GM12878 (cell line): ENCODE results near the gene KRTAP2-4. TPM values are rescaled to one million over a fixed set of nuclear protein-coding genes. Genes with fewer than 3 reads are reported as not detected.
"Not testable (repeated sequence)": the region's sequence is repeated elsewhere in the genome, so short reads cannot be mapped to it uniquely, and the experiment has no call there.

Experiments
- ATAC-seq: fragments of 200-7000 bp; cut with Tn5 transposase; 3 replicates; pipeline ENCODE4 v1.9.1; 2020; ENCODE audit warnings: mild to moderate bottlenecking, moderate library complexity
- BruUV-seq: library from RNA; stranded (reverse); fragments of 400-500 nt; replicated peaks from 2 replicates; lab custom pipeline; 2021; lab: Mats Ljungman, UMichigan
- CTCF ChIA-PET: fragments of 300-600 bp; sonication (Branson Sonifier 250); formaldehyde crosslinking; extraction: SDS; loops from one replicate; lab custom pipeline; 2021; ENCODE audit warnings: inconsistent platforms; lab: Yijun Ruan, JAX
- POLR2A ChIA-PET: fragments of 350-600 bp; formaldehyde crosslinking; extraction: SDS; loops from one replicate; lab custom pipeline; 2021; ENCODE audit warnings: inconsistent platforms; lab: Charles Lee
- RAD21 ChIA-PET: fragments of 300-600 bp; sonication (Branson Sonifier 250); formaldehyde crosslinking; loops from one replicate; lab custom pipeline; 2023; ENCODE audit warnings: antibody characterized with exemption; ENCODE audit not compliant: unreplicated experiment; lab: Charles Lee
- SMC1A ChIA-PET: fragments of 300-600 bp; sonication (Branson Sonifier 250); formaldehyde crosslinking; loops from one replicate; lab custom pipeline; 2023; ENCODE audit not compliant: unreplicated experiment, uncharacterized antibody; lab: Charles Lee
- DNase-seq: peaks from one replicate; pipeline ENCODE4 v3.0.0-alpha.2; 2011; ENCODE audit warnings: low read depth, low spot score
- FAIRE-seq: peaks from 3 replicates; lab custom pipeline; 2011; peaks lifted over from hg19 to GRCh38; lab: Jason Lieb, UNC
- H2AFZ ChIP-seq: 2 replicates; pipeline ENCODE4 v1.6.0; 2011; ENCODE audit warnings: low read depth, low read length, control low read depth; ENCODE audit not compliant: control insufficient read depth
- H3K27ac ChIP-seq: 2 replicates; pipeline ENCODE4 v1.5.1; 2011; ENCODE audit warnings: control low read depth; ENCODE audit not compliant: control insufficient read depth, insufficient read depth
- H3K27me3 ChIP-seq, 2 experiments: replicated peaks in 1 of 2; 2 replicates each; pipeline versions ENCODE4 v1.6.0 to v1.6.1; 2011; ENCODE audit warnings: low read length in 1 of 2; ENCODE audit not compliant: control insufficient read depth in 2 of 2, insufficient read depth in 2 of 2
- H3K36me3 ChIP-seq, 2 experiments: 2 replicates each; pipeline ENCODE4 v1.5.1; 2011; ENCODE audit warnings: low read length in 1 of 2; ENCODE audit not compliant: control insufficient read depth in 2 of 2, insufficient read depth in 2 of 2
- H3K4me1 ChIP-seq: 2 replicates; pipeline ENCODE4 v1.6.1; 2011; ENCODE audit warnings: mild to moderate bottlenecking, low read length, moderate library complexity, mixed read lengths; ENCODE audit not compliant: control insufficient read depth, insufficient read depth
- H3K4me2 ChIP-seq: 2 replicates; pipeline ENCODE4 v1.6.0; 2011; ENCODE audit warnings: control low read depth; ENCODE audit not compliant: control insufficient read depth, insufficient read depth
- H3K4me3 ChIP-seq: fragments of 200-600 bp; sonication (generic); 2 replicates; pipeline ENCODE4 v1.5.1; 2016
- H3K79me2 ChIP-seq: 2 replicates; pipeline ENCODE4 v1.6.0; 2011; ENCODE audit warnings: low read length; ENCODE audit not compliant: control insufficient read depth, insufficient read depth
- H3K9ac ChIP-seq: 2 replicates; pipeline ENCODE4 v1.8.0; 2011; ENCODE audit warnings: low read length, control low read depth, mixed read lengths; ENCODE audit not compliant: control insufficient read depth, insufficient read depth
- H3K9me3 ChIP-seq: replicated peaks from 3 replicates; pipeline ENCODE4 v1.5.1; 2011; ENCODE audit warnings: mild to moderate bottlenecking, low read length; ENCODE audit not compliant: control insufficient read depth, insufficient read depth
- H4K20me1 ChIP-seq: 2 replicates; pipeline ENCODE4 v1.6.0; 2011; ENCODE audit not compliant: control insufficient read depth, insufficient read depth
- BMI1 ChIP-seq: fragments of 450-650 bp; IDR thresholded peaks from 2 replicates; pipeline ENCODE4 v1.6.1; 2016; ENCODE audit warnings: mild to moderate bottlenecking, moderate library complexity, borderline replicate concordance
- FOXM1 ChIP-seq: IDR thresholded peaks from 2 replicates; pipeline ENCODE4 v1.6.1; 2012; ENCODE audit warnings: low read depth, mild to moderate bottlenecking, inconsistent platforms, low read length, moderate library complexity
- GATAD2B ChIP-seq: fragments of 450-650 bp; conservative IDR thresholded peaks from 2 replicates; pipeline ENCODE4 v1.6.1; 2017; ENCODE audit warnings: low read depth, mild to moderate bottlenecking, moderate library complexity
- IKZF1 ChIP-seq: fragments of 450-650 bp; conservative IDR thresholded peaks from 2 replicates; pipeline ENCODE4 v1.6.1; 2017; ENCODE audit warnings: antibody characterized with exemption, mild to moderate bottlenecking
- SIN3A ChIP-seq: IDR thresholded peaks from 2 replicates; pipeline ENCODE4 v1.6.1; 2012; ENCODE audit warnings: low read depth, low read length, improper control_type of control experiment
- YY1 ChIP-seq: IDR thresholded peaks from 2 replicates; pipeline ENCODE4 v1.6.1; 2011; ENCODE audit warnings: low read depth, mild to moderate bottlenecking, low read length
- ZBTB40 ChIP-seq: fragments of 450-650 bp; IDR thresholded peaks from 2 replicates; pipeline ENCODE4 v1.6.1; 2016; ENCODE audit warnings: mild to moderate bottlenecking, moderate library complexity, borderline replicate concordance
- WGBS: methylation state at CpG from one replicate; pipeline ENCODE4 v1.1.6; 2016; ENCODE audit warnings: low lambda C conversion rate; ENCODE audit not compliant: insufficient replicate concordance, insufficient coverage; ENCODE audit errors: missing lambda C conversion rate; 5-methylcytosine and 5-hydroxymethylcytosine counted together
- in situ Hi-C: fragments of 300-500 bp; cut with MboI; formaldehyde crosslinking; loops from 9 replicates; pipeline ENCODE4 v1.14.3; 2018; ENCODE audit warnings: mixed read lengths
- intact Hi-C: fragments of 100-400 bp; cut with micrococcal nuclease; formaldehyde crosslinking; loops from one replicate; pipeline ENCODE4 v1.14.2; 2022; ENCODE audit not compliant: unreplicated experiment
- polyA plus RNA-seq, 11 experiments: library from polyadenylated mRNA; depleted of rRNA in 4 of 11; unstranded in 6 of 11; stranded (reverse) in 5 of 11; fragments of >200 nt; fragmentation: Nextera tagmentation in 4 of 11; fragmentation: Illumina TruSeq in 1 of 11; extraction: Ambion mirVana in 4 of 11; extraction: Trizol in 1 of 11; gene quantifications; 1 replicate in 1 of 11; 2 replicates in 10 of 11; pipeline versions ENCODE4 v1.2.1 to v1.2.3, GENCODE V29; 2011 to 2016; ENCODE audit warnings: inconsistent platforms in 2 of 11, missing spikeins in 2 of 11, low read depth in 1 of 11
- total RNA-seq, 4 experiments: library from RNA; depleted of rRNA in 3 of 4; stranded (reverse); fragments of >200 nt in 3 of 4; fragmentation: Illumina TruSeq in 1 of 4; extraction: Trizol in 1 of 4; gene quantifications; 2 replicates each; pipeline versions ENCODE4 v1.2.1 to v1.2.3, GENCODE V29; 2013 to 2021
- TF ChIP-seq, protein P1 (sequence below): IDR thresholded peaks from 2 replicates; pipeline ENCODE4 v1.6.1; 2011; ENCODE audit warnings: borderline replicate concordance, low read depth, mild to moderate bottlenecking, moderate library complexity, low read length; ENCODE audit not compliant: insufficient read depth, poor library complexity, severe bottlenecking

KRTAP2-4 gene
- total and polyA plus RNA-seq, 10 of the 15 experiments (the other 5 are each of a cell fraction or from before 2014, with no cell fraction given) = not detected

DNA sequence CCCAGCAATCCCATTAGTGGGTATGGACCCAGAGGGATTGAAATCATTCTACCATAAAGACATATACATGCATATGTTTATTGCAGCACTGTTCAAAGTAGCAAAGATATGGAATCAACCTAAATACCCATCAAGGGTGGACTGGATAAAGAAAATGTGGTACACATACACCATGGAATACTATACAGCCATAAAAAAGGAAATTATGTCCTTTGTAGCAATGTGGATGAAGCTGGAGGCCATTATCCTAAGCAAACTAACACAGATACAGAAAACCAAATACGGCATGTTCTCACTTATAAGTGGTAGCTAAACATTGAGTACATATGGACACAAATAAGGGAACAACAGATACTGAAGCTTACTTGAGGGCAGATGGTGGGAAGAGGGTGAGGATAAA lies 8.1 kb downstream of the KRTAP2-4 start (continued):
- TF ChIP-seq ZBTB40 (no peak), BMI1 (no peak), FOXM1 (no peak), GATAD2B (no peak), IKZF1 (no peak), YY1 (no peak), SIN3A (no peak)
- TF ChIP-seq, protein P1, sequence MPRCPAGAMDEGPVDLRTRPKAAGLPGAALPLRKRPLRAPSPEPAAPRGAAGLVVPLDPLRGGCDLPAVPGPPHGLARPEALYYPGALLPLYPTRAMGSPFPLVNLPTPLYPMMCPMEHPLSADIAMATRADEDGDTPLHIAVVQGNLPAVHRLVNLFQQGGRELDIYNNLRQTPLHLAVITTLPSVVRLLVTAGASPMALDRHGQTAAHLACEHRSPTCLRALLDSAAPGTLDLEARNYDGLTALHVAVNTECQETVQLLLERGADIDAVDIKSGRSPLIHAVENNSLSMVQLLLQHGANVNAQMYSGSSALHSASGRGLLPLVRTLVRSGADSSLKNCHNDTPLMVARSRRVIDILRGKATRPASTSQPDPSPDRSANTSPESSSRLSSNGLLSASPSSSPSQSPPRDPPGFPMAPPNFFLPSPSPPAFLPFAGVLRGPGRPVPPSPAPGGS = no peak
- TF ChIP-seq, all 136 proteins: peak for 0

DNA sequence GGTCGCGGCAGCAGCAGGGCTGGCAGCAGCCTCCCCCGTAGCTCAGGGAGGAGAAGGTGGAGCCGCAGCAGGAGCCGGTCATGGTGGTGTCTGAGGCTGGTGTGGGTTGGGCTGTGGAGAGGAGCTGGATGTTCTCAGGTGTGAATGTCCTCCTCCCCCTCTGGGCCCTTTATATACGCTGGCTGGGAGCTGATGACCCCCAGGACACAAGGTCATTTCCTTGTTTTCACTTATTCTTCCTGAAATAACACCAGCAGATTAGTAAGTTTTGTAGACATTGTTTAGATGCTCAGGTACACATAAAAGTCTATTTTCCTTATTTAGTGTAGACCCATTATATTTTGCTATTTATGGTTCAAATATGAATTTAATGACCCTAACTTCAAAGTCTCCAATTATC lies 10.5 kb downstream of the KRTAP2-4 start, which contains the start of gene KRTAP2-2:
TSS of gene KRTAP2-2 (minus strand) at position 101 of the 400 bp plus-strand sequence. CDS start at position 82, 19 bp downstream.
- not testable (repeated sequence) for BruUV-seq

GRCh38 chr17:41054556-41054955 lies 11.1 kb downstream of the KRTAP2-4 start:
- SMC1A ChIA-PET, CTCF ChIA-PET, H3K9ac ChIP-seq, H3K4me2 ChIP-seq, ATAC-seq, in situ Hi-C loops, intact Hi-C loops, DNase-seq, H3K4me1 ChIP-seq, RAD21 ChIA-PET, H3K4me3 ChIP-seq, POLR2A ChIA-PET, H3K27me3 ChIP-seq, H2AFZ ChIP-seq, H3K9me3 ChIP-seq, BruUV-seq, H3K27ac ChIP-seq, H4K20me1 ChIP-seq, FAIRE-seq, H3K79me2 ChIP-seq, H3K36me3 ChIP-seq: not testable (repeated sequence)
- 32% methylated on average over 9 of the region's 9 CpGs for WGBS

More for the DNA sequence above, 10.5 kb downstream of the KRTAP2-4 start, which contains the start of gene KRTAP2-2:
- RAD21 ChIA-PET, intact Hi-C loops, H4K20me1 ChIP-seq, H3K9ac ChIP-seq, FAIRE-seq, CTCF ChIA-PET, DNase-seq, in situ Hi-C loops, H3K4me2 ChIP-seq, H3K36me3 ChIP-seq, H3K9me3 ChIP-seq, H3K4me1 ChIP-seq, H3K4me3 ChIP-seq, H3K27ac ChIP-seq, H3K79me2 ChIP-seq, POLR2A ChIA-PET, SMC1A ChIA-PET, H3K27me3 ChIP-seq, ATAC-seq, H2AFZ ChIP-seq: not testable (repeated sequence)
- 0% methylated on average over 1 of the region's 6 CpGs for WGBS
